ENCODE results near the gene BMP4. TPM values are rescaled to one million over a fixed set of nuclear protein-coding genes. Genes with fewer than 3 reads are reported as not detected.

The BMP4 gene
- total and polyA plus RNA-seq, 2 donors (not counting 3 experiments of a cell fraction or from before 2014, with no cell fraction given): 238 to 311 TPM

DNA sequence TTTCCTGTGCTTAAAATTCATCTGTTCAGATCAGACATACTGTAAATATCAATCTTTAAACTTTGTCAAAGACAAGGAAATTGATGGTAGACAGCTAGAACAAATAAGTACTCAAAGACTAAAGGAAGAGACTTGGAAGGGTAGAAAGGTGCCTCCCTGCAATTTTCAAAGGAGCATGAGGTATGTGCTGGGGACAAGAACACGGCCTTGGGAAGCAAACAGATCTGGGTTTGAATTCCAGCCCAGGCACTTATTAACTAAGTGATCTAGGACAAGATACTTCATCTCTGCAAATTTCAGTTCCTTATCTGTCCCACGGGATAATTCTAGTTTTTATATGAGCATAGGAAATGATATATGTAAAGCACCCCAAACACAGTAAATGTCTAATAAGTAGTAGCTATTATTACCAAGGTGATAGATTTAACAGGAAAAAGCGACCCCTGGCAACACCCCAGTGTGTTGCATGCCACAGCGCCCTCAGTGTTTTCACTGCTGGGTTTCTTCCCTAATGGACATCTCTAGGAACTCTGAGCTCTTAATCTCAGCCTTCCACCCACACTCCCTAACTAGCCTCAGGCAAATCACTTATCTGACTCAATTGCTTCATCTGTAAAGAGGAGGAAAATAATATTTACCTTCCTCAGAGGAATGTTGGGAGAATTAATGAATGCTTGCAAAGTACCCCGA, 44.7 kb upstream of the BMP4 start:
- dilution Hi-C loops (cut with MboI; ENCODE audit: extremely low pct_ligation_motif_present, low sequenced_read_pairs): no loop called here
- peak; percentile 34 for DNase-seq (ENCODE audit: low read depth, low spot score)
- H3K36me3 ChIP-seq (ENCODE audit: control insufficient read depth in 2 of 2, extremely low read depth in 1 of 2, insufficient read depth in 2 of 2, low read length in 2 of 2): no peaks in the 10 kb centered on the region
- H3K79me2 ChIP-seq (ENCODE audit: control insufficient read depth, insufficient read depth, low read length): no peaks in the 10 kb centered on the region
- ChIA-PET POLR2A (interaction anchor here (1.5 kb wide), 1 partner anchor 48 kb away, joined by 6 read pairs; no protein-coding TSS in a partner anchor), CTCF (interaction anchor here (0.7 to 2.3 kb wide), 9 partner anchors 7 to 461 kb away, joined by 3 to 6 read pairs (median 4); no protein-coding TSS in a partner anchor)
- BruUV-seq (replicated peaks): no TSS peak
- H3K27me3 ChIP-seq (ENCODE audit: control insufficient read depth in 2 of 2, insufficient read depth in 2 of 2, low read length in 2 of 2): no peaks in the 10 kb centered on the region
- no peaks in the 10 kb centered on the region for H4K20me1 ChIP-seq (replicated peaks; ENCODE audit: control insufficient read depth, extremely low read depth, insufficient read depth, low read length)
- no peaks in the 10 kb centered on the region for H3K9me1 ChIP-seq (replicated peaks; ENCODE audit: control insufficient read depth, extremely low read depth, insufficient read depth, low read length)
- TF ChIP-seq, protein P1, sequence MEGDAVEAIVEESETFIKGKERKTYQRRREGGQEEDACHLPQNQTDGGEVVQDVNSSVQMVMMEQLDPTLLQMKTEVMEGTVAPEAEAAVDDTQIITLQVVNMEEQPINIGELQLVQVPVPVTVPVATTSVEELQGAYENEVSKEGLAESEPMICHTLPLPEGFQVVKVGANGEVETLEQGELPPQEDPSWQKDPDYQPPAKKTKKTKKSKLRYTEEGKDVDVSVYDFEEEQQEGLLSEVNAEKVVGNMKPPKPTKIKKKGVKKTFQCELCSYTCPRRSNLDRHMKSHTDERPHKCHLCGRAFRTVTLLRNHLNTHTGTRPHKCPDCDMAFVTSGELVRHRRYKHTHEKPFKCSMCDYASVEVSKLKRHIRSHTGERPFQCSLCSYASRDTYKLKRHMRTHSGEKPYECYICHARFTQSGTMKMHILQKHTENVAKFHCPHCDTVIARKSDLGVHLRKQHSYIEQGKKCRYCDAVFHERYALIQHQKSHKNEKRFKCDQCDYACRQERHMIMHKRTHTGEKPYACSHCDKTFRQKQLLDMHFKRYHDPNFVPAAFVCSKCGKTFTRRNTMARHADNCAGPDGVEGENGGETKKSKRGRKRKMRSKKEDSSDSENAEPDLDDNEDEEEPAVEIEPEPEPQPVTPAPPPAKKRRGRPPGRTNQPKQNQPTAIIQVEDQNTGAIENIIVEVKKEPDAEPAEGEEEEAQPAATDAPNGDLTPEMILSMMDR (IDR thresholded peaks at IDR 0.05; ENCODE audit: extremely low read depth in 1 of 2, insufficient read depth in 1 of 2, low read depth in 1 of 2, low read length in 2 of 2): peak in 1 of 2 donors; percentile 10
- no peak for TF ChIP-seq POLR2AphosphoS5 (IDR thresholded peaks at IDR 0.05; ENCODE audit: insufficient read depth, low read depth, low read length)
- H3K9me3 ChIP-seq (replicated peaks; ENCODE audit: control insufficient read depth, insufficient read depth, low read length): no peaks in the 10 kb centered on the region
- intact Hi-C loops (cut with micrococcal nuclease): loop anchor here (2.0 kb wide), 1 partner anchor 107 kb away; no protein-coding TSS in a partner anchor
- H3K4me3 ChIP-seq (replicated peaks in 1 of 3; ENCODE audit: insufficient read depth in 1 of 3, low read depth in 1 of 3, low read length in 3 of 3): no peak overlapping the region
- FAIRE-seq: no peak
- H3K27ac ChIP-seq (ENCODE audit: insufficient read depth, low read depth, low read length): peak overlapping the region; percentile 69
- H3K4me1 ChIP-seq (ENCODE audit: control insufficient read depth, extremely low read depth, insufficient read depth, low read length): peaks cover 20% of the 10 kb centered on the region
- H2AFZ ChIP-seq (ENCODE audit: low read depth, low read length): no peak overlapping the region
- no peak overlapping the region for H3K9ac ChIP-seq (replicated peaks; ENCODE audit: extremely low read depth, insufficient read depth, low read length)
- peak overlapping the region; percentile 73 for H3K4me2 ChIP-seq (ENCODE audit: insufficient read depth, low read length)

GRCh38 chr14:54000341-54000811, 43.8 kb upstream of the BMP4 start:
- Histone ChIP-seq H3K79me2 (ENCODE audit: control insufficient read depth, insufficient read depth, low read length) (no peaks in the 10 kb centered on the region), H2AFZ (ENCODE audit: low read depth, low read length) (peak overlapping the region; percentile 12), H3K4me1 (ENCODE audit: control insufficient read depth, extremely low read depth, insufficient read depth, low read length) (peaks cover 20% of the 10 kb centered on the region), H3K27ac (ENCODE audit: insufficient read depth, low read depth, low read length) (peak overlapping the region; percentile 79), H3K9me1 (replicated peaks; ENCODE audit: control insufficient read depth, extremely low read depth, insufficient read depth, low read length) (no peaks in the 10 kb centered on the region), H3K4me2 (ENCODE audit: insufficient read depth, low read length) (peak overlapping the region; percentile 73), H3K36me3 (ENCODE audit: control insufficient read depth in 2 of 2, extremely low read depth in 1 of 2, insufficient read depth in 2 of 2, low read length in 2 of 2) (no peaks in the 10 kb centered on the region), H3K9ac (replicated peaks; ENCODE audit: extremely low read depth, insufficient read depth, low read length) (no peak overlapping the region), H3K27me3 (ENCODE audit: control insufficient read depth in 2 of 2, insufficient read depth in 2 of 2, low read length in 2 of 2) (no peaks in the 10 kb centered on the region), H3K4me3 (replicated peaks in 1 of 3; ENCODE audit: insufficient read depth in 1 of 3, low read depth in 1 of 3, low read length in 3 of 3) (no peak overlapping the region), H3K9me3 (replicated peaks; ENCODE audit: control insufficient read depth, insufficient read depth, low read length) (no peaks in the 10 kb centered on the region), H4K20me1 (replicated peaks; ENCODE audit: control insufficient read depth, extremely low read depth, insufficient read depth, low read length) (no peaks in the 10 kb centered on the region)
- TF ChIP-seq FOS (IDR thresholded peaks at IDR 0.05; ENCODE audit: borderline replicate concordance, insufficient read depth, low read length) (peak; percentile 71), GATA2 (IDR thresholded peaks at IDR 0.05; ENCODE audit: insufficient read depth, insufficient read length, low read depth, low read length) (peak; percentile 93), POLR2A (IDR thresholded peaks at IDR 0.05; ENCODE audit: low read depth, low read length) (peak; percentile 29), JUN (IDR thresholded peaks at IDR 0.05; ENCODE audit: borderline replicate concordance, insufficient read depth, insufficient read length, low read depth) (peak; percentile 69)
- TF ChIP-seq, protein P1 (IDR thresholded peaks at IDR 0.05; ENCODE audit: extremely low read depth in 1 of 2, insufficient read depth in 1 of 2, low read depth in 1 of 2, low read length in 2 of 2): no peak
- DNase-seq (ENCODE audit: low read depth, low spot score) (peak; percentile 82), FAIRE-seq (peak; percentile 91)
- intact Hi-C loops (cut with micrococcal nuclease): loop anchor here (1.0 to 2.0 kb wide), 3 partner anchors 108 to 461 kb away; no protein-coding TSS in a partner anchor
- POLR2A ChIA-PET: interaction anchor here (1.5 kb wide), 1 partner anchor 47 kb away, joined by 6 read pairs; no protein-coding TSS in a partner anchor
- CTCF ChIA-PET: interaction anchor here (0.8 to 2.3 kb wide), 10 partner anchors 8 to 348 kb away, joined by 3 to 7 read pairs (median 4); partner anchors contain the start of gene BMP4
- dilution Hi-C loops (cut with MboI; ENCODE audit: extremely low pct_ligation_motif_present, low sequenced_read_pairs): no loop called here
- BruUV-seq (replicated peaks): no TSS peak
